Left forelimb (tissue), 1 donor: Measurements from ENCODE around the gene ATG2A.

ENCODE experiments used
- DNase-seq: peaks from one replicate; pipeline ENCODE4 v3.0.0-alpha.2; 2018; ENCODE audit warnings: low spot score

Gene ATG2A

GRCh38 chr11:64870176-64870892 lies 46.7 kb downstream of the ATG2A start:
- no peak for DNase-seq

GRCh38 chr11:64869571-64870175 lies 47.3 kb downstream of the ATG2A start:
- no peak for DNase-seq

GRCh38 chr11:64868904-64869570 lies 48.0 kb downstream of the ATG2A start:
- no peak for DNase-seq

- DNase-seq, result no peak
Measured at GRCh38 chr11:64867748-64868462, 49.1 kb downstream of the ATG2A start.

GRCh38 chr11:64866173-64866491 lies 50.9 kb downstream of the ATG2A start:
- DNase-seq, result no peak

- no peak for DNase-seq
Measured at GRCh38 chr11:64865286-64866172, 51.5 kb downstream of the ATG2A start.

- no peak for DNase-seq
Measured at GRCh38 chr11:64864473-64865285, 52.3 kb downstream of the ATG2A start.

GRCh38 chr11:64864135-64864472 lies 52.9 kb downstream of the ATG2A start:
- no peak for DNase-seq

GRCh38 chr11:64863391-64864060 lies 53.5 kb downstream of the ATG2A start:
- DNase-seq, result no peak

GRCh38 chr11:64862987-64863390 lies 54.0 kb downstream of the ATG2A start:
- DNase-seq, result no peak

- DNase-seq, result no peak
Measured at GRCh38 chr11:64861227-64861975, 55.6 kb downstream of the ATG2A start.

GRCh38 chr11:64859542-64860414 lies 57.2 kb downstream of the ATG2A start:
- DNase-seq, result no peak

- no peak for DNase-seq
Measured at GRCh38 chr11:64858467-64859263, 58.3 kb downstream of the ATG2A start.

GRCh38 chr11:64857485-64857884 lies 59.5 kb downstream of the ATG2A start:
- no peak for DNase-seq

- no peak for DNase-seq
Measured at GRCh38 chr11:64856382-64857227, 60.4 kb downstream of the ATG2A start.

GRCh38 chr11:64855596-64856304 lies 61.3 kb downstream of the ATG2A start:
- DNase-seq, result no peak
